ENCODE results near the gene DEPP1. TPM values are rescaled to one million over a fixed set of nuclear protein-coding genes. Genes with fewer than 3 reads are reported as not detected.

The DEPP1 gene
- total and polyA plus RNA-seq, 2 experiments from 2014 or later, result 0.37 to 1.3 TPM

DNA sequence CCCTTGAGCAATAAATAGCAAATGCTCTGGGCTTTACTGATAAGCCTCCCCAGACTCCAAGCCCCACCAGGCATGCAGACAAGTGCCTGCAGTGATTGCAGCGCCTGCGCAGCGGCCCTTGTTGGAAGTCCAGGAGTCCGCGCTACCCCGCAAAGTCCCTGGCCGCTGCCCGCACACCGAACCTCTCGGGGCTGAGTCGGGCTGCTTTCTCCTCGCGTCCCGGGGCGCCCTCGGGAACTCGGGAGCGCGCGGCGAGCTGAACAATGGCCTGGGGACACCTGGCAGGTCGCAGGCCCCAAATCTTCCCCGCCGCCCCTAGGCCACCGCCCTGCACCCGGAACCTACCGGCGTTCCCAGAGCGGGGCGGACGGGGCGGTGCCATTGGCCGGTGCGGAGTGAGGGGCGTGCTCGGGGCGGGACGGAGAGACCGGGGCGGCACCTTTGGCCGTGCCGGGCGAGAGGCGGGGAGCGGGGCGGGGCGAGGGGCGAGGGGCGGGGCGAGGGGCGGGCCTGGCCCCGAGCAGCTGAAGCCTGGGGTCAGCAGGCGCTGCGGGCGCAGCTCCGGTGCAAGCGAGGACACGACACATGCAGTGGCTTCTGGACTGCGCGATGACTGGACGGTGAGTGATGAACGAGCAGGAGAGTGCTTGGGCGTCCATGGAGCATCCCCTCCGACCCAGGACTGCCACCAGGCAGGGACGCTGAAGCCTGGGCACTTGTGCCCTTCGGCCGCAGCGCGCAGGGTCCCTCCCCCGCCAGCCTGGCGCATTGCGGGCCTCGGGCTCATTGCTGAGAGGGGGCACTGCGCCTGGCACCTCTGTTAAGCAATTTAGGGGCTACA is 19.1 kb downstream of the DEPP1 start, which contains the start of gene RASSF4:
Gene RASSF4 (plus strand): TSS at position 556 of the 841 bp plus-strand sequence. CDS start 10,401 bp downstream, outside the sequence.
- no peaks in the 10 kb centered on the region; the same call in 2 of the 3 replicates for H3K9me3 Mint-ChIP-seq
- H3K4me2 ChIP-seq, result peak within 1 kb of the TSS; percentile 93
- no peaks in the 10 kb centered on the region for H3K9me2 ChIP-seq (ENCODE audit: insufficient read depth)
- H3K36me3 ChIP-seq (ENCODE audit: insufficient read depth), result no peaks in the 10 kb centered on the region
- H3K27me3 ChIP-seq (ENCODE audit: insufficient read depth), result peaks cover 9% of the 10 kb centered on the region
- H3K27me3 Mint-ChIP-seq (ENCODE audit: insufficient read depth, low read depth, poor library complexity), result peaks cover 28% of the 10 kb centered on the region
- TF ChIP-seq CREB1 (CRISPR knock-in tag; IDR thresholded peaks at IDR 0.05; ENCODE audit: low read depth) (no peak), POLR2AphosphoS5 (IDR thresholded peaks at IDR 0.05; ENCODE audit: low read depth) (peak; percentile 91)
- TF ChIP-seq, protein P1, sequence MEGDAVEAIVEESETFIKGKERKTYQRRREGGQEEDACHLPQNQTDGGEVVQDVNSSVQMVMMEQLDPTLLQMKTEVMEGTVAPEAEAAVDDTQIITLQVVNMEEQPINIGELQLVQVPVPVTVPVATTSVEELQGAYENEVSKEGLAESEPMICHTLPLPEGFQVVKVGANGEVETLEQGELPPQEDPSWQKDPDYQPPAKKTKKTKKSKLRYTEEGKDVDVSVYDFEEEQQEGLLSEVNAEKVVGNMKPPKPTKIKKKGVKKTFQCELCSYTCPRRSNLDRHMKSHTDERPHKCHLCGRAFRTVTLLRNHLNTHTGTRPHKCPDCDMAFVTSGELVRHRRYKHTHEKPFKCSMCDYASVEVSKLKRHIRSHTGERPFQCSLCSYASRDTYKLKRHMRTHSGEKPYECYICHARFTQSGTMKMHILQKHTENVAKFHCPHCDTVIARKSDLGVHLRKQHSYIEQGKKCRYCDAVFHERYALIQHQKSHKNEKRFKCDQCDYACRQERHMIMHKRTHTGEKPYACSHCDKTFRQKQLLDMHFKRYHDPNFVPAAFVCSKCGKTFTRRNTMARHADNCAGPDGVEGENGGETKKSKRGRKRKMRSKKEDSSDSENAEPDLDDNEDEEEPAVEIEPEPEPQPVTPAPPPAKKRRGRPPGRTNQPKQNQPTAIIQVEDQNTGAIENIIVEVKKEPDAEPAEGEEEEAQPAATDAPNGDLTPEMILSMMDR (conservative IDR thresholded peaks at IDR 0.05; ENCODE audit: low read depth in 2 of 2), result no peak
- peaks cover 8% of the 10 kb centered on the region; the same call in 2 of the 3 replicates for H3K36me3 Mint-ChIP-seq (ENCODE audit: low read depth)
- peaks cover 57% of the 10 kb centered on the region for H3K4me1 Mint-ChIP-seq
- H4K20me1 ChIP-seq (replicated peaks; ENCODE audit: insufficient read depth), result no peaks in the 10 kb centered on the region
- H3K79me2 ChIP-seq (replicated peaks; ENCODE audit: insufficient read depth), result no peaks in the 10 kb centered on the region
- 0 out of 2 replicates have a peak, but pooled peaks cover under 1% of the 10 kb centered on the region for H3F3A ChIP-seq (replicated peaks; ENCODE audit: low read depth)
- peaks cover 51% of the 10 kb centered on the region for H3K4me1 ChIP-seq (ENCODE audit: insufficient read depth)
- peak within 1 kb of the TSS; percentile 87; the same call in 1 of the 2 replicates for H2AFZ ChIP-seq
- ATAC-seq, result peak; percentile 93
- DNase-seq (ENCODE audit: low spot score), result peak; percentile 96
- peak within 1 kb of the TSS; percentile 65; the same call in 1 of the 2 replicates for H3K27ac ChIP-seq (ENCODE audit: low read depth)
- peak within 1 kb of the TSS; percentile 76 for H3K4me3 ChIP-seq
- H3K4me3 Mint-ChIP-seq, result peak within 1 kb of the TSS; percentile 81
- H3K27ac Mint-ChIP-seq, result peak within 1 kb of the TSS; percentile 77

DNA sequence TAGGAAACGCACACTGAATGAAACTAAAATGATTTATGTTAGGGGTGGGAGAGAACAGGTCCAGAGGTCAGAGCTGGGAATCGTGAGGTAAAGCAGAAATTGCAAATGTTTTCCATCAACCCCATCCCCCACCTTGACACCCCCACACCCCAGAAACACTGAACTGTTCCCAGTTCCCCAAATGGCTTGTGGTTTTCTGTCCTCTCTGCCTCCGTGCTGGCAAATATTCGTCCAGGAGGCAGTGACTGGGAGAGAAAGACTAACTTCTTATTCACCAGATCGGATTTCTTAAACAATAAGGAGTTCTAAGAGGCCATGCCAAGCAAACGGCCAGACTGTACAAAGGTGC is 19.7 kb downstream of the DEPP1 start:
- H3K27me3 ChIP-seq (ENCODE audit: insufficient read depth), result peaks cover 9% of the 10 kb centered on the region
- no peaks in the 10 kb centered on the region; the same call in 2 of the 3 replicates for H3K9me3 Mint-ChIP-seq
- no peaks in the 10 kb centered on the region for H3K9me2 ChIP-seq (ENCODE audit: insufficient read depth)
- H3K4me2 ChIP-seq, result peak overlapping the region; percentile 91
- H3K27me3 Mint-ChIP-seq (ENCODE audit: insufficient read depth, low read depth, poor library complexity), result peaks cover 28% of the 10 kb centered on the region
- H3K36me3 ChIP-seq (ENCODE audit: insufficient read depth), result no peaks in the 10 kb centered on the region
- peaks cover 8% of the 10 kb centered on the region; the same call in 2 of the 3 replicates for H3K36me3 Mint-ChIP-seq (ENCODE audit: low read depth)
- peaks cover 51% of the 10 kb centered on the region for H3K4me1 Mint-ChIP-seq
- 0 out of 2 replicates have a peak overlapping the region, but pooled peaks have one; percentile 61 for H2AFZ ChIP-seq
- no peaks in the 10 kb centered on the region for H4K20me1 ChIP-seq (replicated peaks; ENCODE audit: insufficient read depth)
- H3F3A ChIP-seq (replicated peaks; ENCODE audit: low read depth), result no peaks in the 10 kb centered on the region
- peak overlapping the region; percentile 81 for H3K4me3 Mint-ChIP-seq
- peaks cover 45% of the 10 kb centered on the region for H3K4me1 ChIP-seq (ENCODE audit: insufficient read depth)
- peak overlapping the region; percentile 76 for H3K4me3 ChIP-seq
- peak overlapping the region; percentile 65; the same call in 1 of the 2 replicates for H3K27ac ChIP-seq (ENCODE audit: low read depth)
- no peak for TF ChIP-seq ZNF114 (CRISPR knock-in tag; IDR thresholded peaks at IDR 0.05)
- no peak for TF ChIP-seq ZNF331 (CRISPR knock-in tag; IDR thresholded peaks at IDR 0.05; ENCODE audit: low read depth)
- TF ChIP-seq NANOG (IDR thresholded peaks at IDR 0.05; ENCODE audit: borderline replicate concordance), result no peak
- TF ChIP-seq POLR2AphosphoS5 (IDR thresholded peaks at IDR 0.05; ENCODE audit: low read depth), result no peak
- TF ChIP-seq JUNB (IDR thresholded peaks at IDR 0.05; ENCODE audit: unreplicated experiment), result no peak
- no peak for TF ChIP-seq STAT1 (IDR thresholded peaks at IDR 0.05; ENCODE audit: unreplicated experiment)
- TF ChIP-seq EZH2 (IDR thresholded peaks at IDR 0.05; ENCODE audit: low read depth, unreplicated experiment), result no peak
- H3K79me2 ChIP-seq (replicated peaks; ENCODE audit: insufficient read depth), result no peaks in the 10 kb centered on the region
- DNase-seq (ENCODE audit: low spot score) (no peak), ATAC-seq (no peak)
- peak overlapping the region; percentile 77 for H3K27ac Mint-ChIP-seq
